HG02938 (cell line): Measurements from ENCODE around the gene CLMP.
"Not testable (repeated sequence)": the region's sequence is repeated elsewhere in the genome, so short reads cannot be mapped to it uniquely, and the experiment has no call there.

Experiments used
- ATAC-seq: cut with Tn5 transposase; IDR thresholded peaks from one replicate; pipeline ENCODE4 v1.9.1; 2021; ENCODE audit warnings: mild to moderate bottlenecking, moderate library complexity; ENCODE audit not compliant: unreplicated experiment

The CLMP gene

GRCh38 chr11:123139206-123139605 is 55.8 kb downstream of the CLMP start:
- ATAC-seq, result no peak

GRCh38 chr11:123137431-123138224 is 57.4 kb downstream of the CLMP start:
- ATAC-seq, result no peak

GRCh38 chr11:123135863-123136446 is 59.1 kb downstream of the CLMP start:
- no peak for ATAC-seq

GRCh38 chr11:123132881-123133280 is 62.2 kb downstream of the CLMP start:
- ATAC-seq, result no peak

- ATAC-seq, result not testable (repeated sequence)
Measured at GRCh38 chr11:123132034-123132766, 62.8 kb downstream of the CLMP start.

GRCh38 chr11:123129920-123130319 is 65.1 kb downstream of the CLMP start:
- no peak for ATAC-seq

- ATAC-seq, result no peak
Measured at GRCh38 chr11:123125169-123125568, 69.9 kb downstream of the CLMP start.

GRCh38 chr11:123122852-123123251 is 72.2 kb downstream of the CLMP start:
- no peak for ATAC-seq

GRCh38 chr11:123122341-123122740 is 72.7 kb downstream of the CLMP start:
- ATAC-seq, result no peak

GRCh38 chr11:123116486-123116885 is 78.6 kb downstream of the CLMP start:
- no peak for ATAC-seq

- no peak for ATAC-seq
Measured at GRCh38 chr11:123111465-123111864, 83.6 kb downstream of the CLMP start.

GRCh38 chr11:123110397-123110796 is 84.7 kb downstream of the CLMP start:
- no peak for ATAC-seq

GRCh38 chr11:123107945-123108495 is 87.0 kb downstream of the CLMP start:
- ATAC-seq, result no peak

GRCh38 chr11:123104697-123105096 is 90.4 kb downstream of the CLMP start:
- no peak for ATAC-seq

GRCh38 chr11:123103326-123103980 is 91.6 kb downstream of the CLMP start:
- no peak for ATAC-seq

- no peak for ATAC-seq
Measured at GRCh38 chr11:123100379-123101085, 94.5 kb downstream of the CLMP start.

- no peak for ATAC-seq
Measured at GRCh38 chr11:123098990-123099389, 96.1 kb downstream of the CLMP start.

GRCh38 chr11:123093739-123094138 is 101.3 kb downstream of the CLMP start:
- no peak for ATAC-seq

- no peak for ATAC-seq
Measured at GRCh38 chr11:123091506-123091905, 103.5 kb downstream of the CLMP start.

- not testable (repeated sequence) for ATAC-seq
Measured at GRCh38 chr11:123090168-123090567, 104.9 kb downstream of the CLMP start.
